ENCODE measurements around the gene MORN1. TPM values are rescaled to one million over a fixed set of nuclear protein-coding genes. Genes with fewer than 3 reads are reported as not detected.
"Not testable (repeated sequence)": the region's sequence is repeated elsewhere in the genome, so short reads cannot be mapped to it uniquely, and the experiment has no call there.

MORN1 gene
- total RNA-seq: 7.6 and 9.1 TPM in 2 replicates

DNA sequence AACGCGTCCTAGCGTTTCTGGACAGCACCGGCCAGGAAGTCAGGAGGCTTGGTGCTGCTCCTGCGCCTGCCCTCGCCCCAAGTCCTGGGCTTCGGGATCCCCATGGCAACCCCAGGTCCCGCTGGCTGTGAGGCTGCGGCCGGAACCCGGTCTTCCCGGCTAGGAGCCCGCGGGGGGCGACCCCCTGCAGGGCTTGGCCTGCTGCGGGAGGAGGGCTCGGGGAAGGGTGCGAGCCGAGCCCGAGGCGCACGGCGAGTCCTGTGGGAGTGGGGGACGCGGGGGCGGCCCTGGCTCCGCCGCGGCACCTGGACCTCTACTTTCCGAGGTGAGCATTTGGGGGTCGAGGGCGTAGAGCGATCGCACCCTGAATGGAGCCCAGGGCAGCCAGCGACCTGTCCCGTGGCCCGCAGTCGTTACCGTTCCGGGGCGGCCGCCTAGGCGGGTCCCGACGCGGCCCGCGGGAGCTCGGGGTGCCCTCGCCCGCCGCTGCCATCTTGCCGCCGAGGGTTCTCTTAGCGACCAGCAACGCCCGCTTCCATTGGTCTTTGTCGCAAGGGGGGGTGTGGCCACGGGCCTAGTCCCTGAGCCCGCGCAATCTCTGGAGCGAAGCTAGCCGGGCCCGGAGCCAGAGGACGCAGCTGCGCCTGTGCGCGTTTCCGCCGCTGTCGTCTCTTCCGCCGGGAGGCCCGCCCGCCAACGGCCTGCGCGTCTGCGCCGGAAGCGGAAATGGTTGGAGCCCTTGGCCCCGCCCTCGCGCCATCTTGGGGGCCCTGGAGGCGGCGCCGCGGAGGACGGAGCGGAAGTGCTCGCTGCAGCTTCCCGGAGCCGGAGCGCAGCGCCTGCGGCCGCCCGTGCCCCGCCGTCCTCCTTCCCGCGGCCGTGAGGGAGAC lies at the start of gene MORN1, which contains the start of gene RER1:
TSS of gene MORN1 (minus strand) at position 514 of the 890 bp plus-strand sequence. CDS start at position 493, 21 bp downstream.
TSS of gene RER1 (plus strand) at position 801 of the 890 bp plus-strand sequence. CDS start 3,950 bp downstream, outside the sequence.
- intact Hi-C loops (cut with micrococcal nuclease): loop anchor here (1.0 to 5.0 kb wide), 5 partner anchors 21 to 195 kb away; partner anchors contain the start of genes PANK4, PEX10 and PRXL2B

DNA sequence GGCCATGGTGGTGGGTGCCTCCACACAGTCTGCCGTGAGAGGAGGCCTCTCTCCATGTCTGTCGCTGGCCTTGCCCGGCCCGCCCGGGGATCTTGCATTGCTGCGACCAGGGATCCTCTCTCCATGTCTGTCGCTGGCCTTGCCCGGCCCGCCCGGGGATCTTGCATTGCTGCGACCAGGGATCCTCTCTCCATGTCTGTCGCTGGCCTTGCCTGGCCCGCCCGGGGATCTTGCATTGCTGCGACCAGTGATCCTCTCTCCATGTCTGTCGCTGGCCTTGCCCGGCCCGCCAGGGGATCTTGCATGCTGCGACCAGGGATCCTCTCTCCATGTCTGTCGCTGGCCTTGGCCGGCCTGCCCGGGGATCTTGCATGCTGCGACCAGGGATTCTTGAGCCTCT lies 49.0 kb upstream of the MORN1 start:
- intact Hi-C loops (cut with micrococcal nuclease): not testable (repeated sequence)

DNA sequence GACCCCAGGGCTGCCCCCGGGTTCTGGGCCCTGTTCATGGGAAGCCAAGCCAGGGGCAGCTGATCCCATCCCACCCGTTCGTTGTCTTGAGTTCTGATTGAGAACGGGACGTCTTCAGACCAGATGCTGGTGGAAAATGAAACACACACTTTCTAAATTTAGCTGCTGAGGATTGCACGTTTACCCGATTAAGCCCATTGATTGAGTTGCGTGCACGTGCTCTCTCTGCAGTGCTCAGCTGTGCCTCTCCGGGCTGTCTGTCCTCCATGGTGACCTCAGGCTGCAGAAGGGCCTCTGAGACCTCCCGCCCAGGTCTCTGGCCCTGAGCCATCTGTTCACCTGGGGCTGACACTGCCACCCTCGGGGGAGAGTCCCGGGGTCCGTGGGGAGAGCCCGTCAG lies 48.0 kb upstream of the MORN1 start:
- intact Hi-C loops (cut with micrococcal nuclease): no loop called here

DNA sequence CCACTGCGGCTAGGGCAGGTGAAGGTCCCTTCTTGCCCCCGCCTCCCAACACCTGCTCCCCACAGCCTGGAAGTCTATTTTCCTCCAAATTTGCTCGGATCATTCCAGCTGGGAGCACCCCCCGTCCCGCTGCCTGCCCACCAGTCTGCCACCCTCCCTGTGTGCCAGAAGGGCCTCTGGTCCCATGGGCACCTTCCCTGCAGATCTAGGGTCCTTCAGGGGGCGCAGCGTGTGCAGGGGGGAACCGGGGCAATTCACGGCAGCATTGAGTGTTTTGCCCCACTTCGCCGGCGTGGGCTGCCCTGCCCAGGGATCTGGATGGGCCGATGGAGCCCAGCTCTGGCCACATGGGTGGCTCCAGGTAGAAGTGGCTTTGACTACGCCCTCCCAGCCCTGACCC lies 47.3 kb upstream of the MORN1 start:
- intact Hi-C loops (cut with micrococcal nuclease): no loop called here

DNA sequence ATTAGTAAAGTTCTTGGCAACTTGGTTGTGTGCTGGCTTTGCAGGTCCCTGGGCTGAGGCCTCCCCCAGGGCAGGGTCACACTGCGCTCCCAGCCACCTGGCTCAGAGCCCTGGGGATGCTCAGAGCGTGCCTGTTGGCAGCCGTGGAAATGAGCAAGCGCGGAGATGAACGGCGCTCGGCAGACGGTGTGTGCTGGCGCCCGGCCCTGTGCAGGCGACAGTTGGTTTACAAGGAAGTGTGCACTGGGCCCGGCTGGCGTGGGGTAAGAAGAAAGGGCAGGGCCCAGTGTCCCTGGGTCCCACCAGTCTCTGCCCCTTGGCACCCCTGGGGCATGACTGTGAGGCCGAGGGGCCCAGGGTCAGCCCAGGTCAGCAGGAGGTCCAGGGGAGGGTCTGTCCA lies 46.7 kb upstream of the MORN1 start:
- intact Hi-C loops (cut with micrococcal nuclease): no loop called here

DNA sequence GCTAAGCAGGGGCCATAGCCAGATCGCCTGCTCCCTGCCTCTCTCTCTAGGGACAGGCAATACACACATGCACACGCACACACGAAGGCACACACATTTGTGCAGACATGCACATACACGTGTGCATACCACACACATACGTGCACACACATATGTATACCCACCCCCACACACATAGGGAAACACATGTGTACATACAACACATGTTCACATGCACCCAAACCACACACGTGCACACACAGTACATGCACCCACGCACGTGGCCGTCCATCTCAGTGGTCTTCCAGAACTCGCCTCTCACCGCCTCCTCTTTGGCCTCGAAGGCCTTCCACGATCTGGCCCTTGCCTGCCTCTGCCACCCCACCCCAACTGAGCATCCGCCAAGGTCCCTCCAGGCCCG lies 46.3 kb upstream of the MORN1 start:
- intact Hi-C loops (cut with micrococcal nuclease): no loop called here

DNA sequence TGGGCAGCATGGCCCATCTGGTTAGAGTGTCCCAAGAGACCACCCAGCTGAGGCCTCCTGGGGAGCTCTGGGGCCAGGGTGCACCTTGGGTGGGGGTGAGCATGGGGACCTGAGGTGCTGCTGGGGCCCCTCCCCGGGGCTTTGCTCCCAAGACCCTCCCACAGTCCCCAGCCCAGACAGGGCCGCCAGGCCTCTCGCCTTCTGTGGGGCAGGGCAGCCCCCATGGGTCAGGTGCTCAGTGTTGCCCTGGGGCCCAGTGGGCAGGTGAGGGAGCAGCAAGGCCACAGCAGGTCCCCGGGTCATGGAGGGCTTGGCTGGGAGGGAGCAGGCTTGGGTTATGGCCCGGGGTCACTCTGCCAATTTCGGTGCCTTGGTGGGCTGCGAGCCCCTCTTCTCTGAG lies 45.5 kb upstream of the MORN1 start:
- intact Hi-C loops (cut with micrococcal nuclease): no loop called here

DNA sequence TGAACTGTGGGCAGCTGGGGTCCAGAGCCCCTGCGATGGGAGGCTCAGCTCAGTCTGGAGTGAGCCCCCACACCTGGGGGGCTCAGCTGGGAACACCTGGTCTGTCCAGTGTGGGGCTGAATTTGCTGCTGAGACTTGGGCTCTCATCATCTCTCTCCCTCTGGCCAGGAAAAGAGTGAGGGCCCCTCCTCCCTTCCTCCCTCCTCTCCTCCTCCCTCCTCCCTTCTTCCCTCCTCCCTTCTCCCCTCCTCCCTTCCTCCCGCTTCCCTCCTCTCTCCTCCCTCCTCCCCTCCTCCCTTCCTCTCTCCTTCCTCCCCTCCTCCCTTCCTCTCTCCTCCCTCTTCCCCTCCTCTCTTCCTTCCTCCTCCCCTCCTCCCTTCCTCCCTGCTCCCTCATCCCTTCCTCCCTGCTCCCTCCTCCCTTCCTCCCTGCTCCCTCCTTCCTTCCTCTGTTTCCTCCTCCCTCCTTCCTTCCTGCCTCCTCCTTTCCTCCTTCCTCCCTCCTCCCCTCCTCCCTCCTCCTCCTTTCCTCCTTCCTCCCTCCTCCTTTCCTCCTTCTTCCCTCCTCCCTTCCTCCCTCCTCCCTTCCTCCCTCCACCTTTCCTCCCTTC lies 44.5 kb upstream of the MORN1 start:
- intact Hi-C loops (cut with micrococcal nuclease): no loop called here

DNA sequence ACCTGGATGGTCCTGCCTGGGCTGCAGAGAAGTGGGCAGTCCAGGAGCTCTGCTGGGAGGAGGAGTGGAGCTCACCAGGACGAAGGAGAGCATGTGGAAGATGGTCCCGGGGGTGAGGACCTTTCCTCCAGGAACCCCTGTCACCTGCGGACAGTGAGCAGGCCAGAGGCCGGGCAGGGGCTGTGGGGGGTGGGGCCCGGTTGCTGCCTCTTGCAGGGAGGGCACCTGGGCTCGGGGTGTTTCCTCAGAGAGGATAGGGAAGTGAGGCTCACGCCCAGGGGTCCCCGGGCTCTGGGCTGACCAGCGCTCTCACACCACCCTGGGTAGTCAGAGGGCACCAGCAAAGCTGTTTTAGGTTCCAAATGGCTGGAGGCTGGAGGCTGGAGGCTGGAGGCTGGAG lies 43.7 kb upstream of the MORN1 start:
- intact Hi-C loops (cut with micrococcal nuclease): no loop called here

DNA sequence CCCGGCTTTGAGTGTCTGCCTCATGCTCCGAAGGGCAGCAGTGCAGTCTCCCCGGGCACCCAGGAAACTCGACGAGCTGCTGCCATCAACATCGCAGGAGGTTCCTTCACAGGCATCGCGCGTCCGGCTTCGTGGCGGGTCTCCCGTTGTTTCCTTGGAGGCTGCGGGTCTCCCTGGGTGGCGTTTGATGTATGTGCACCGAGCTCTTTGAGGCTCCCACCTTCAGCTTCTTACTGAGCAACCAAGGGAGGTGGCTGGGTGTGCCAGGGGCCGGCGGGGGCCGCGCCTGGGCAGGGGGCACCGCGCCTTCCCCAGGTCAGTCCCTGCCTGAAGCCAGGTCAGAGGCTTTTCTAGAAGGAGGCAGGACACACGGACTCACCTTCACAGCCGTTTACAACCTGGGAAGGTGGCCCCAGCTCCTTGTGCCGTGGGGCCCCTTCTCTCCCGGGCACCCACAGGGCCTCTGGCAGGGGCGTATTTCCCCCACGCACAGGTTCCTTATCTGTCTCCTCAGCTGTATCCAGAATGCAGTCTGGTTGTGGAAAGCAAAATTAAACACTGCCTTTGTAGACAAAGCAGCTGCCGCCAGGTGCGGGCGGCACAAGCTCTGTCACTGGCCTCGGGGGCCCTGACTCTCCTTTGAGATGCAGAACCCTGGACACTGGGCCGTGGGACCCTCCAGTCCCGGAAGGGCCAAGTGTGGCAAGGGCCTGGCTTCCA lies 42.7 kb upstream of the MORN1 start:
- intact Hi-C loops (cut with micrococcal nuclease): no loop called here

DNA sequence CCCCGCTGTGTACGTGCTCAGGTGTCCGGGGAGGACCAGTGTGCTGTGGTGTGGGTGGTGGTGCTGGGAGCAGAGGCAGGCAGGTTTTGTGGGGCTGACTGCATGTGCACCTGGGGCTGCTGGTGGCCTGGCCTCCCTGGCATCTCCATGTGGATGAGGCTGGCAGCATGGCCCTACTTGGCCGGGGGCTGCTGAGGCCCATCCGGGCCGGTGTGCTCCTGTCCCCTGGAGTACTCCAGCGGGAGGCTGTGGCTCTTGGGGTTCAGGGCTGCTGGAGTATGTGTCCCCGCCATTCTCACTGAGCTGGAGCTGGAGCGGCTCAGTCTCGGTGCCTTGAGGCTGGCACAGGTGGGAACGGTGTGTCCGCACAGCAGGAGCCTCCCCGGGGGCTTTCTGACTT lies 41.8 kb upstream of the MORN1 start:
- intact Hi-C loops (cut with micrococcal nuclease): no loop called here

DNA sequence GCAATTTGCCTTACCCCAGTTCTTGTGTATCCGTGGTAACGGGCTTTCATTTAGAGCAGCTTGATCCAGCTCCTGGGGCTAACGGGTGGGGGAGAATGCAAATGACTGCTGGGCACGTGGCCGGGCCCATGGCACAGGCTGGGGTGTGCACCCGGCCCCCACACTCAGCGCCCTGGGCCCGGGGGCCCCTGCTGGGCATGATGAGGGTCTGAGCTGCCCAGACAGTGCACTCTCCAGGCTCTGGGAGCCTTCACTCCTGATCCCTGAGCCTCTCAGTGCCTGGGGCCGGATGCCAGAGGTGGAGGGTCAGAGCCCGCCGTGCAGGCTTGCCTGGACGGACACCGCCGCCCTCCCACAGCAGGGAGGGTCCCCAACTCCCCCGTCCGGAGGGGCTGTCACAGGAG lies 41.1 kb upstream of the MORN1 start:
- intact Hi-C loops (cut with micrococcal nuclease): no loop called here

DNA sequence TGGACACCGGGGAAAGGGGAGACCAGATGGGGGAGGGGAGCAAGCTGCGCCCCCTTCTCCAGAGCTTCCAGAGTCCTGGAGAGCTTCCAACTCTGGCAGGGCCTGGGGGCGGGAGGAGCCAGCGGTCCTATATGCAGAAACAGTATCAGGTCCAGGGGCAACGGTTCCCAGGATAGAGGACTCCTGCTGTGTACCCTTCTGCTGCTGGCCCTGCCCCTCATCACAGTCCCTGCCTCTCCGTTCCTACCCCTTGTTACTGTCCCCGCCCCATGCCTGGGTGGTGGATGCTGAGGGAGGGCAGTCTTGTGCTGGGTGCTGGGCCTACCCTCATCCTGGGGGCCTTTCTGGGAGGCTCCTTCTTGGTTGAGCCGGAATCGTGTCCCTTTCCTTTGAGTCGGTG lies 40.2 kb upstream of the MORN1 start:
- intact Hi-C loops (cut with micrococcal nuclease): no loop called here

DNA sequence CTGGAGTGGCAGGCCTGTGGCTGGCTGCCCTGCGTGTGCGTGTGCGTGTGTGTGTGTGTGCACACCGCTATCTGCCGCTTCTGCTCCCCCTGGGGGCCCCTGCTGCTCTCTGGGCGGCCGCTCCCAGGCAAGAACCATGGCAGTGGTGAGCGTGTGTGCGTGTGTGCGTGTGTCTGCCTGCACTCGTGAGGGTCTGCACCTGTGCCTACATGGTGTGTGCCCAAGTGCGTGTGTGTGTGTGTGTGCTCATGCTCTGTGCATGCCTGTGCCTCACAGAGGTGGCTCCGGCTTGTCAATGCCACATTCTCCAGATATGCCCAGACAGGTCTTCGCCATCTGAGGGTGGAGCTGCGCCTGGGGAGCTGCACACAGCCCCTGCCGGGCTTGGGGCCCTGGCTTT lies 39.7 kb upstream of the MORN1 start:
- intact Hi-C loops (cut with micrococcal nuclease): no loop called here

DNA sequence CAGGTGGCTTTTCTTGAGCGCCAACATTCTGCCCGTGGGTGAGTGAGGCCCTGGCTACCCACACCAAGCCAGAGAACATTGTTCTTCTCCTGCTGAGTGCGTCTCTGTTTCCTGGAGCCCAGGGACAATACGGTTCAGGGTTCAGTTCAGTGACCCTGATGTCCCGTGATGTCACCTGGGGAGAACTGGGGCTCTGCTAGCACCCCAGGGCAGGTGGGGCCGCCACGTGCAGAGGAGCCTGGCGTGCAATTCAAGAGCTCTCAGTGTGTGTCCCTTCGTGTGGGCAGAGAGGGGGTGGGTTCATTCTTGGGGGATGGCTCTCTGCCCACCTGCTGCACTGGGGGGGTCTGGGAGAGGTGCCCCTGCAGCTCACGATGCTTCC lies 39.2 kb upstream of the MORN1 start:
- intact Hi-C loops (cut with micrococcal nuclease): no loop called here

DNA sequence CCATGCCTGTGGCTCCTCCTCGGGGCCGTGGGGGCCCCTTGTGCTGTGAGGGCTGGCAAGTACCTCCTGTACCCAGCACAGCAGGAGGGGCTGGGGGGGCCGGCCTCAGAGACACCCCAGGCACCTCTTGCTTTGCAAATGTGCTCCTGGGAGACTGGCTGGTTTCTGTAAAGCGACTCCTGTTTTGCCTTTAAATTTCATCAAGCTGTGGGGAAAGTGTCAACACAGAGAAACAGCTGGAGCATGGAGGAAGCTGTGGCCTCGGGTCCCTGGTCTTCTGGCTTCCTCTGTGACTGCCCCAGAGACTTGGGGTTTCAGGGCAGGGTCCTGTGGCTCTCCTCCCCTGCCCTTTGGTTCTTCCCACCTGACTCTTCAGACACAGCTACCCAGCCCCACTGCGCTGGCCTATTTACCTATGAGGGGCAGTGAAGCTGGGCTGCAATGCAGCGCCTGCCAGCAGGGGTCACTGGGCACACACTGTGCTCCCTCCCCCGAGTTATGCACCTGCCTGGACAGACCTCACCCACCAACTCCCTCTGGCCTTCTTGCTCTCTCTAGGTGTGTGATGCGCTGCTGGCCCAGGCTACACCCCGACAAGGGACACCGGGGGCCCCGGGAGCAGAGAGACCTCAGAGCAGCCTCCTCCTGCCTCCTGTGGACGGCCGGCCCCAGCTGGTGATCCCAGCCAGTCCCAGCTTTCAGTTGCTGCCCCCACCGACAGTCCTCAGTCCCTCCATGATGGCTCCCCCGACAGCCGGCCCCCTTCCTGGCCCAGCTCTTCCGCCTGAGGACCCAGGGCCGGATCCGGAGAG lies 38.6 kb upstream of the MORN1 start:
- intact Hi-C loops (cut with micrococcal nuclease): no loop called here

DNA sequence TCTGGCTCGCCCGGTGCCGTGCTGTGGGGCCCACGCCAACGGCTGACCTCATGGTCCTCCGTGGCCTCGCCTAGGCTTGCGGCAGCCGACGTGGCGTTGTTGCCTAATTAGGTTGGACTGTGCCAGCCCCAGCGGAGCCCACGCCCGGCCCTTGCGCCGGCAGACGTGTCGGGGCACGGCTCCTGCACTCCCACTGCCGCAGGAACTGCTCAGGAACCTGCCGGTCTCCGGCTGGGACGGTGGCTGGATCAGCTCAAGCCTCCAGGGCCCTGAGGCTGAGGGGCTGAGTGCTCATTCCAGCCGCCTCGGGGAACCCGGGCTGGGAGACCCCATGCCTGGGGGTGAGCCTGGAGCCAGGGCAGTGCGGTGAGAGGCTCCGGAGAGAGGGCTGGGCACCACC lies 37.1 kb upstream of the MORN1 start:
- intact Hi-C loops (cut with micrococcal nuclease): no loop called here

DNA sequence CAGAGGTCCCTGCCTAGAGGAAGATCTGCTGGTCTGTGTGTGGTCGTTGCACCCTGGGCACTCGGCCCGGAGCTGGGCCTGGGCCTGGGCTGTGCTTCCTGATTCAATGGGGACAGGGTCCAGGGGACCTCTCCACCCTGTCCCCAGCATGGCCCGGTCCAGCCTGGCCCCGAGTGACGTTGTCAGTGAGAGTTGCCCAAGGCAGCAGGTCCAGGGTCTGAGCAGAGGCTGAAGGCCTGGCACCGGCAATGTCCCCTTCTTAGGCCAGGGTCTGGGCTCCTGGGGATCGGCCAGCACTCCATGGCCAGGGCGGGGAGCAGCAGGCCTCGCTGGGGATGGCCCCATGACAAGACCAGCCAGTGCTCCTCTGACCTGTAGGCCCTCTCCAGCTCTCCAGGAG lies 36.6 kb upstream of the MORN1 start:
- intact Hi-C loops (cut with micrococcal nuclease): no loop called here

DNA sequence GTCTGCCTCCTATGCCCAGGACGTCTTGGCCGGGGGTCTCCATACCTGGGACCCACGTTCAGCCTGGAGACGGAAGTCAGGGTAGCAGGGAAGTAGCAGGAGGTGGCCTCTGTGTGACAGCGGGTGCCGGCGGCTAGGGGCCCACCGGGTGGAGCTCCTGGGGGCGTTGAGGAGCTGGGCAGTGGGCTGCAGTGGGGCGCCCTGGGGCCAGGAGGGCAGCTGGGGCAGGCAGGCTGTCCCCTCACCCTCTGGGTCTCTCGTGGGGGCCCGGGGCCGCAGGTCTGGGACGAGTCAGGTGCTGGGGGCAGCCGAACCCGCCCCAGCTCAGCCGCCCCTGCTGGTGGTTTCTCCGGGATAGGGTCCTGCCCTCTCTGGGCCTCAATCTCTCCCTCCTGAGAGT lies 35.7 kb upstream of the MORN1 start:
- intact Hi-C loops (cut with micrococcal nuclease): no loop called here

DNA sequence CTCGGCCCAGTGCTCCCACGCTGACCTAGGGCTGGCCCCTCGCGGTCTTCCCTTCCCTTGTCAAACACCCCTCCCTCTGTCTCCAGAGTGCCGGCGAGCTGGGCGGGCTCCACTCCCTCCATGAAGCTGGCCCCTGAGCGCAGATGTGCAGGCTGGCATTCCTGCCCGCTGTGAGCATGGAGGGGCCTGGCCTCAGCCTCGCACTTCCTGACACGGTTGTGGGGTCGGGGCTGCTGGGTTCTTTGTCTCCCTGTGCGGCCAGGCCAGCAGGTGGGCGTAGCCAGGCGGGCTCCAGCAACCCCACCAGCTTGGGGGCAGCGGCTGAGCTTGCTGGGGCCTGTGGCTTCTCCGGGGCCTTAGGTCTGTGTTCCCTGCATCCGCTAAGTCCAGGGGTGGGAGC lies 35.2 kb upstream of the MORN1 start:
- intact Hi-C loops (cut with micrococcal nuclease): no loop called here

DNA sequence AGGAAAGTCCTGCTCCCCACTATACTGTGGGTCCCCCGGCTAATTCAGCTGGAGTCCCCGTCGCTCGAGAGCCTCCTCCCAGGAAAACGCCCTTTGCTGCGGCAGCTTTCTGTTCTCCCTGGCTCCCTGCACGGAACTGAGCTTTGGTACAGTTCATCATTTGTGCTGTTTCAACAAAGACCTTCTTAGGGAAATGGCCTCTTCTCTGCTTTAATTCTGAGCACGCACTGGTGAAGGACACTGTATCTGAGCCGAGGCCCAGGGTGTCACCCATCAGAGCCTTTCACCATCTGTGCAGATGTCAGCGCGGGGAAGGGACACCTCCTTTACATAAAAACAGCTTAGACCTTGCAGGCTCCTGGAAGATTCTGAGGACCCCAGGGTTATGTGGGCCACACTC lies 34.5 kb upstream of the MORN1 start:
- intact Hi-C loops (cut with micrococcal nuclease): no loop called here

Data from T-helper 2 cell treated with Interferon-gamma antibody and Interleukin-4, amounts not matched to agents 100 ng/mL and 5 ng/mL, for 36 hours (primary cell).